HG03095 (cell line): ENCODE measurements around the gene ZNF862.
"Not testable (repeated sequence)": the region's sequence is repeated elsewhere in the genome, so short reads cannot be mapped to it uniquely, and the experiment has no call there.

Experiments used
- ATAC-seq: cut with Tn5 transposase; IDR thresholded peaks from one replicate; pipeline ENCODE4 v1.9.1; 2021; ENCODE audit warnings: moderate library complexity; ENCODE audit not compliant: unreplicated experiment

Gene ZNF862

GRCh38 chr7:149823631-149824199, 14.5 kb upstream of the ZNF862 start:
- ATAC-seq = no peak

GRCh38 chr7:149824301-149824741, 13.9 kb upstream of the ZNF862 start:
- no peak for ATAC-seq

GRCh38 chr7:149824748-149825566, 13.2 kb upstream of the ZNF862 start:
- no peak for ATAC-seq

GRCh38 chr7:149825567-149826343, 12.4 kb upstream of the ZNF862 start:
- no peak for ATAC-seq

- no peak for ATAC-seq
These were observed 11.7 kb upstream of the ZNF862 start for GRCh38 chr7:149826344-149827088.

- no peak for ATAC-seq
These were observed 10.8 kb upstream of the ZNF862 start for GRCh38 chr7:149827089-149827981.

GRCh38 chr7:149828357-149829309, 9.5 kb upstream of the ZNF862 start:
- ATAC-seq = no peak

GRCh38 chr7:149830527-149830926, 7.6 kb upstream of the ZNF862 start:
- ATAC-seq = not testable (repeated sequence)

GRCh38 chr7:149830997-149831740, 7.0 kb upstream of the ZNF862 start:
- ATAC-seq = no peak

GRCh38 chr7:149831741-149832219, 6.4 kb upstream of the ZNF862 start:
- no peak for ATAC-seq

GRCh38 chr7:149832332-149833041, 5.7 kb upstream of the ZNF862 start:
- ATAC-seq = no peak

GRCh38 chr7:149833495-149834130, 4.6 kb upstream of the ZNF862 start:
- ATAC-seq = no peak

GRCh38 chr7:149834601-149835000, 3.6 kb upstream of the ZNF862 start:
- ATAC-seq = no peak

GRCh38 chr7:149836434-149836833, 1.7 kb upstream of the ZNF862 start:
- no peak for ATAC-seq

- no peak for ATAC-seq
These were observed 481 bp upstream of the ZNF862 start for GRCh38 chr7:149837564-149838223.

GRCh38 chr7:149838992-149839408, 825 bp downstream of the ZNF862 start:
- ATAC-seq = no peak
